Ascending aorta (tissue), 2 donors: ENCODE measurements around the gene BAG1. TPM values are rescaled to one million over a fixed set of nuclear protein-coding genes. Genes with fewer than 3 reads are reported as not detected.
A peak's percentile ranks its signal among the peaks of the same experiment; 100 is the strongest.

Source experiments
- DNase-seq, 2 donors: peaks; one replicate each; pipeline ENCODE4 v3.0.0-alpha.2; 2019; ENCODE audit warnings: low spot score in 2 of 2
- H3K27ac ChIP-seq, 2 donors: fragments of 200-600 bp; sonication (generic); one replicate each; pipeline ENCODE4 v1.5.1; 2016 to 2017; ENCODE audit warnings: mild to moderate bottlenecking in 1 of 2
- H3K27me3 ChIP-seq: fragments of 200-600 bp; sonication (generic); one replicate; pipeline ENCODE4 v1.5.1; 2017
- H3K36me3 ChIP-seq, 2 donors: fragments of 200-600 bp; sonication (generic); one replicate each; pipeline ENCODE4 v1.5.1; 2016
- H3K4me1 ChIP-seq, 2 donors: fragments of 200-600 bp; sonication (generic); one replicate each; pipeline ENCODE4 v1.5.1; 2016 to 2017; ENCODE audit warnings: mild to moderate bottlenecking in 1 of 2
- H3K4me3 ChIP-seq, 2 donors: fragments of 200-600 bp; sonication (generic); one replicate each; pipeline ENCODE4 v1.5.1; 2016 to 2017; ENCODE audit warnings: mild to moderate bottlenecking in 1 of 2
- H3K9me3 ChIP-seq, 2 donors: fragments of 200-600 bp; sonication (generic); one replicate each; pipeline ENCODE4 v1.5.1; 2016
- CTCF ChIP-seq, 3 experiments: fragments of 200-600 bp in 2 of 3; fragments of 450-650 bp in 1 of 3; sonication (generic) in 2 of 3; IDR thresholded peaks; one replicate each; pipeline ENCODE4 v1.5.1; 2016 to 2019; ENCODE audit warnings: antibody characterized with exemption in 3 of 3, mild to moderate bottlenecking in 1 of 3, moderate library complexity in 1 of 3
- intact Hi-C: fragments of 100-400 bp; cut with DNase I; formaldehyde crosslinking; loops from one replicate; pipeline ENCODE4 v1.15.1; 2023
- total RNA-seq: library from RNA; depleted of rRNA; stranded (reverse); fragments of >200 nt; gene quantifications from one replicate; pipeline ENCODE4 v1.1.0, GENCODE V29; 2016

BAG1 gene
- total RNA-seq, 1 donor from 2014 or later: 58.5 TPM

GRCh38 chr9:33306037-33306436, 41.5 kb upstream of the BAG1 start:
- Histone ChIP-seq H3K27me3 (no peaks in the 10 kb centered on the region), H3K4me3 (no peak overlapping the region), H3K36me3 (peaks cover 88 to 99% of the 10 kb centered on the region in 2 donors), H3K9me3 (no peaks in the 10 kb centered on the region), H3K27ac (no peak overlapping the region), H3K4me1 (no peaks in the 10 kb centered on the region)
- no peak for DNase-seq
- intact Hi-C loops: no loop called here
- no peak for TF ChIP-seq CTCF (IDR thresholded peaks at IDR 0.05)

- Histone ChIP-seq H3K27me3 (no peaks in the 10 kb centered on the region), H3K27ac (no peak overlapping the region), H3K9me3 (no peaks in the 10 kb centered on the region), H3K4me1 (no peaks in the 10 kb centered on the region), H3K36me3 (peaks cover 89 to 96% of the 10 kb centered on the region in 2 donors), H3K4me3 (no peak overlapping the region)
- no peak for DNase-seq
- intact Hi-C loops: no loop called here
- no peak for TF ChIP-seq CTCF (IDR thresholded peaks at IDR 0.05)
These were observed 39.9 kb upstream of the BAG1 start for GRCh38 chr9:33304362-33304761.

GRCh38 chr9:33300546-33300945, 36.0 kb upstream of the BAG1 start:
- no peak for TF ChIP-seq CTCF (IDR thresholded peaks at IDR 0.05)
- intact Hi-C loops: no loop called here
- peaks cover 3 to 16% of the 10 kb centered on the region in 2 donors for H3K4me1 ChIP-seq
- DNase-seq: no peak
- H3K27me3 ChIP-seq: no peaks in the 10 kb centered on the region
- H3K4me3 ChIP-seq: no peak overlapping the region
- no peak overlapping the region for H3K27ac ChIP-seq
- H3K9me3 ChIP-seq: no peaks in the 10 kb centered on the region
- peaks cover 81 to 94% of the 10 kb centered on the region in 2 donors for H3K36me3 ChIP-seq

GRCh38 chr9:33297432-33297831, 32.9 kb upstream of the BAG1 start:
- Histone ChIP-seq H3K27ac (no peak overlapping the region), H3K9me3 (no peaks in the 10 kb centered on the region), H3K27me3 (no peaks in the 10 kb centered on the region), H3K4me3 (no peak overlapping the region), H3K4me1 (peaks cover 3 to 19% of the 10 kb centered on the region in 2 donors), H3K36me3 (peaks cover 63 to 76% of the 10 kb centered on the region in 2 donors)
- intact Hi-C loops: loop anchor here (10.0 kb wide), 1 partner anchor 517 kb away; the partner anchor contains the start of gene UBE2R2
- no peak for TF ChIP-seq CTCF (IDR thresholded peaks at IDR 0.05)
- peak in 1 of 2 donors; percentile 25 for DNase-seq

GRCh38 chr9:33295571-33295970, 31.1 kb upstream of the BAG1 start:
- intact Hi-C loops: loop anchor here (10.0 kb wide), 1 partner anchor 519 kb away; the partner anchor contains the start of gene UBE2R2
- peaks cover 47 to 57% of the 10 kb centered on the region in 2 donors for H3K36me3 ChIP-seq
- H3K4me1 ChIP-seq: peaks cover 6 to 33% of the 10 kb centered on the region in 2 donors
- no peaks in the 10 kb centered on the region for H3K9me3 ChIP-seq
- no peak for TF ChIP-seq CTCF (IDR thresholded peaks at IDR 0.05)
- H3K4me3 ChIP-seq: no peak overlapping the region
- DNase-seq: no peak
- no peaks in the 10 kb centered on the region for H3K27me3 ChIP-seq
- H3K27ac ChIP-seq: no peak overlapping the region
